Measurements from ENCODE around the gene KDM5C.

GRCh38 chrX:53262918-53263394 is 37.9 kb upstream of the KDM5C start:
- TF ChIP-seq CTCF (conservative IDR thresholded peaks at IDR 0.05; ENCODE audit: low read depth, low read length): no peak
- TF ChIP-seq EZH2 (IDR thresholded peaks at IDR 0.05; ENCODE audit: borderline replicate concordance, low read depth, low read length, poor library complexity, severe bottlenecking): no peak
